Chondrocyte (in vitro differentiated cells): ENCODE data around the gene H2BW2. TPM values are rescaled to one million over a fixed set of nuclear protein-coding genes. Genes with fewer than 3 reads are reported as not detected.
A peak's percentile ranks its signal among the peaks of the same experiment; 100 is the strongest.
"Not testable (repeated sequence)": the region's sequence is repeated elsewhere in the genome, so short reads cannot be mapped to it uniquely, and the experiment has no call there.

Experiments
- DNase-seq: peaks from one replicate; pipeline ENCODE4 v3.0.0; 2021; ENCODE audit warnings: mixed read lengths, low spot score
- H3K27ac Mint-ChIP-seq: one replicate; pipeline ENCODE4 v1.8.0; 2021; ENCODE audit warnings: mild to moderate bottlenecking, moderate library complexity, mixed read lengths; ENCODE audit not compliant: unreplicated experiment
- H3K27me3 Mint-ChIP-seq: 2 replicates; pipeline ENCODE4 v1.8.0; 2021; ENCODE audit warnings: low read depth, mixed read lengths
- H3K36me3 Mint-ChIP-seq: 2 replicates; pipeline ENCODE4 v1.8.0; 2021; ENCODE audit warnings: low read depth, mixed read lengths
- H3K4me1 Mint-ChIP-seq: 2 replicates; pipeline ENCODE4 v1.8.0; 2021; ENCODE audit warnings: low read depth, mild to moderate bottlenecking, mixed read lengths
- H3K4me3 Mint-ChIP-seq: one replicate; pipeline ENCODE4 v1.8.0; 2021; ENCODE audit warnings: mild to moderate bottlenecking, moderate library complexity, mixed read lengths; ENCODE audit not compliant: unreplicated experiment
- H3K9me3 Mint-ChIP-seq: 2 replicates; pipeline ENCODE4 v1.8.0; 2021; ENCODE audit warnings: low read depth, mixed read lengths
- CTCF ChIP-seq: fragments of 200-600 bp; sonication (generic); IDR thresholded peaks from 2 replicates; pipeline ENCODE4 v1.5.0; 2021; ENCODE audit warnings: antibody characterized with exemption, mild to moderate bottlenecking, moderate library complexity
- long read RNA-seq: library from polyadenylated mRNA; stranded (forward); transcript quantifications from one replicate; pipeline ENCODE4 v2.0.0, GENCODE V29; 2021
- total RNA-seq: library from RNA; stranded (reverse); gene quantifications from 3 replicates; pipeline ENCODE4 v1.2.1, GENCODE V29; 2021

H2BW2 gene
- 0.59 TPM in 1 of 3 replicates, not detected in the others for total RNA-seq
- long read RNA-seq, result 0 reads

- no peak within 1 kb of the TSS for H3K27ac Mint-ChIP-seq
- H3K4me3 Mint-ChIP-seq, result no peak within 1 kb of the TSS
- peak; percentile 83 for DNase-seq
- H3K9me3 Mint-ChIP-seq, result peaks cover 20% of the 10 kb centered on the region
- H3K27me3 Mint-ChIP-seq, result peaks cover 6% of the 10 kb centered on the region
- H3K36me3 Mint-ChIP-seq, result no peaks in the 10 kb centered on the region
- no peak for TF ChIP-seq CTCF
- H3K4me1 Mint-ChIP-seq, result no peaks in the 10 kb centered on the region
These were observed at the start of gene H2BW2 for GRCh38 chrX:104039689-104040505. Gene H2BW2, plus strand, starts transcription at chrX:104039956. Its CDS starts 39 bp downstream, at chrX:104039995.

- Mint-ChIP-seq H3K27me3 (no peaks in the 10 kb centered on the region), H3K4me3 (no peak overlapping the region), H3K27ac (no peak overlapping the region), H3K9me3 (peaks cover 4% of the 10 kb centered on the region), H3K36me3 (no peaks in the 10 kb centered on the region), H3K4me1 (peaks cover 17% of the 10 kb centered on the region)
- TF ChIP-seq CTCF, result no peak
- DNase-seq, result no peak
These were observed 40.5 kb upstream of the H2BW2 start for GRCh38 chrX:103999234-103999633.

- DNase-seq, result no peak
- H3K9me3 Mint-ChIP-seq, result peaks cover 25% of the 10 kb centered on the region
These were observed 30.9 kb upstream of the H2BW2 start for GRCh38 chrX:104008831-104009230.

GRCh38 chrX:104013158-104013557, 26.6 kb upstream of the H2BW2 start:
- no peak for TF ChIP-seq CTCF
- no peak overlapping the region for H3K4me3 Mint-ChIP-seq
- no peak overlapping the region for H3K27ac Mint-ChIP-seq
- H3K27me3 Mint-ChIP-seq, result peaks cover 4% of the 10 kb centered on the region
- H3K9me3 Mint-ChIP-seq, result peaks cover 10% of the 10 kb centered on the region
- no peaks in the 10 kb centered on the region for H3K36me3 Mint-ChIP-seq
- no peak for DNase-seq
- no peaks in the 10 kb centered on the region for H3K4me1 Mint-ChIP-seq

More at GRCh38 chrX:104008831-104009230, 30.9 kb upstream of the H2BW2 start:
- peaks cover 3% of the 10 kb centered on the region for H3K27me3 Mint-ChIP-seq
- no peaks in the 10 kb centered on the region for H3K36me3 Mint-ChIP-seq
- no peak overlapping the region for H3K27ac Mint-ChIP-seq
- H3K4me1 Mint-ChIP-seq, result no peaks in the 10 kb centered on the region
- TF ChIP-seq CTCF, result no peak
- H3K4me3 Mint-ChIP-seq, result no peak overlapping the region

- peaks cover 4% of the 10 kb centered on the region for H3K27me3 Mint-ChIP-seq
- TF ChIP-seq CTCF, result no peak
- no peak for DNase-seq
- no peaks in the 10 kb centered on the region for H3K4me1 Mint-ChIP-seq
- H3K36me3 Mint-ChIP-seq, result no peaks in the 10 kb centered on the region
- no peak within 1 kb of the TSS for H3K4me3 Mint-ChIP-seq
- no peak within 1 kb of the TSS for H3K27ac Mint-ChIP-seq
- peaks cover 13% of the 10 kb centered on the region for H3K9me3 Mint-ChIP-seq
These were observed 26.1 kb upstream of the H2BW2 start, which contains the start of gene H2BW1 for GRCh38 chrX:104013606-104014005. Gene H2BW1, minus strand, starts transcription at chrX:104013708. Its CDS starts 132 bp downstream, at chrX:104013576.

GRCh38 chrX:104015576-104015975, 24.2 kb upstream of the H2BW2 start:
- not testable (repeated sequence) for H3K4me3 Mint-ChIP-seq, H3K9me3 Mint-ChIP-seq, DNase-seq, H3K27me3 Mint-ChIP-seq, H3K4me1 Mint-ChIP-seq, H3K27ac Mint-ChIP-seq, H3K36me3 Mint-ChIP-seq
